Naive thymus-derived CD4-positive, alpha-beta T cell (primary cell): ENCODE results near the gene ITGB2. TPM values are rescaled to one million over a fixed set of nuclear protein-coding genes. Genes with fewer than 3 reads are reported as not detected.

ENCODE experiments used
- ATAC-seq: fragments of 150-1000 bp; cut with Tn5 transposase; 2 replicates; pipeline ENCODE4 v1.10.0; 2021; ENCODE audit warnings: mild to moderate bottlenecking, moderate library complexity
- CTCF ChIA-PET: fragments of 350-600 bp; sonication (Branson Sonifier 250); formaldehyde crosslinking; loops from one replicate; lab custom pipeline; 2021; ENCODE audit warnings: antibody characterized with exemption; lab: Charles Lee
- POLR2A ChIA-PET: fragments of 350-600 bp; sonication (Branson Sonifier 250); formaldehyde crosslinking; loops from one replicate; lab custom pipeline; 2021; ENCODE audit warnings: antibody characterized with exemption, inconsistent platforms; lab: Charles Lee
- DNase-seq, 9 donors: peaks; one replicate each; pipeline versions ENCODE4 v3.0.0 to v3.0.0-alpha.2; 2020 to 2022; ENCODE audit warnings: mixed read lengths in 1 of 9
- H3K27ac ChIP-seq: one replicate; pipeline ENCODE4 v1.7.0; 2013; ENCODE audit warnings: mild to moderate bottlenecking, low read depth, low read length, moderate library complexity
- H3K27me3 ChIP-seq, 2 donors: one replicate each; pipeline ENCODE4 v1.7.0; 2013; ENCODE audit warnings: low read length in 2 of 2, mild to moderate bottlenecking in 2 of 2, moderate library complexity in 2 of 2; ENCODE audit not compliant: control insufficient read depth in 2 of 2, insufficient read depth in 2 of 2
- H3K36me3 ChIP-seq, 3 experiments: 1 replicate in 2 of 3; 2 replicates in 1 of 3; pipeline ENCODE4 v1.7.0; 2013; ENCODE audit warnings: low read length in 3 of 3, mild to moderate bottlenecking in 3 of 3, moderate library complexity in 1 of 3; ENCODE audit not compliant: insufficient read depth in 3 of 3, control insufficient read depth in 2 of 3
- H3K4me1 ChIP-seq, 2 donors: one replicate each; pipeline ENCODE4 v1.7.0; 2013; ENCODE audit warnings: low read length in 2 of 2, mild to moderate bottlenecking in 2 of 2, moderate library complexity in 1 of 2; ENCODE audit not compliant: control insufficient read depth in 2 of 2, insufficient read depth in 2 of 2
- H3K4me3 ChIP-seq: 2 replicates; pipeline ENCODE4 v1.7.0; 2013; ENCODE audit warnings: mild to moderate bottlenecking, low read length
- H3K9me3 ChIP-seq, 3 experiments: 1 replicate in 2 of 3; 2 replicates in 1 of 3; pipeline ENCODE4 v1.7.0; 2013; ENCODE audit warnings: low read length in 3 of 3; ENCODE audit not compliant: control insufficient read depth in 2 of 3
- H3K27ac Mint-ChIP-seq, 9 donors: one replicate each; pipeline ENCODE4 v1.8.0; 2020 to 2022; ENCODE audit warnings: mixed read lengths in 9 of 9, mild to moderate bottlenecking in 8 of 9, moderate library complexity in 5 of 9, inconsistent platforms in 2 of 9
- H3K27me3 Mint-ChIP-seq, 5 donors: one replicate each; pipeline ENCODE4 v1.8.0; 2021 to 2022; ENCODE audit warnings: mixed read lengths in 5 of 5, mild to moderate bottlenecking in 1 of 5
- H3K36me3 Mint-ChIP-seq, 5 donors: one replicate each; pipeline ENCODE4 v1.8.0; 2020 to 2022; ENCODE audit warnings: mixed read lengths in 5 of 5, mild to moderate bottlenecking in 3 of 5, inconsistent platforms in 1 of 5
- H3K4me1 Mint-ChIP-seq, 7 donors: one replicate each; pipeline ENCODE4 v1.8.0; 2020 to 2022; ENCODE audit warnings: mixed read lengths in 7 of 7, mild to moderate bottlenecking in 3 of 7, inconsistent platforms in 1 of 7
- H3K4me3 Mint-ChIP-seq, 10 donors: one replicate each; pipeline ENCODE4 v1.8.0; 2020 to 2022; ENCODE audit warnings: mild to moderate bottlenecking in 10 of 10, mixed read lengths in 10 of 10, moderate library complexity in 6 of 10, inconsistent platforms in 2 of 10
- H3K9me3 Mint-ChIP-seq, 11 donors: one replicate each; pipeline ENCODE4 v1.8.0; 2020 to 2022; ENCODE audit warnings: mixed read lengths in 11 of 11, mild to moderate bottlenecking in 4 of 11, inconsistent platforms in 1 of 11, moderate library complexity in 1 of 11
- intact Hi-C, 2 donors: fragments of 100-400 bp; cut with micrococcal nuclease; formaldehyde crosslinking; loops; one replicate each; pipeline ENCODE4 v1.15.1; 2023
- polyA plus RNA-seq, 2 donors: library from polyadenylated mRNA; unstranded; fragments of 300-500 nt; fragmentation: Illumina TruSeq; gene quantifications; one replicate each; pipeline ENCODE4 v1.2.3, GENCODE V29; 2021
- total RNA-seq, 6 experiments: library from RNA in 5 of 6; stranded (reverse) in 5 of 6; gene quantifications; 1 replicate in 5 of 6; 2 replicates in 1 of 6; pipeline ENCODE4 v1.2.3 and lab custom pipeline; 2021 to 2026

The ITGB2 gene
- total and polyA plus RNA-seq, 7 experiments from 2014 or later = 280 to 877 (median 459) TPM

- Mint-ChIP-seq H3K9me3 (peaks cover 0 to 2% (median 0%) of the 10 kb centered on the region in 11 donors), H3K27me3 (peaks cover 0 to 4% (median 0%) of the 10 kb centered on the region in 5 donors), H3K4me3 (no peak overlapping the region), H3K4me1 (peaks cover 0 to 20% (median 13%) of the 10 kb centered on the region in 7 donors), H3K36me3 (no peaks in the 10 kb centered on the region), H3K27ac (no peak overlapping the region)
- CTCF ChIA-PET = interaction anchor here (0.7 kb wide), 1 partner anchor 27 kb away, joined by 3 read pairs; no protein-coding TSS in a partner anchor
- no peaks in the 10 kb centered on the region for H3K27me3 ChIP-seq
- H3K9me3 ChIP-seq = no peaks in the 10 kb centered on the region
- intact Hi-C loops = no loop called here
- H3K27ac ChIP-seq = no peak overlapping the region
- no peak for ATAC-seq
- no peak overlapping the region for H3K4me3 ChIP-seq
- H3K4me1 ChIP-seq = peaks cover 6 to 11% of the 10 kb centered on the region in 2 donors
- DNase-seq = no peak
- no peaks in the 10 kb centered on the region for H3K36me3 ChIP-seq
- POLR2A ChIA-PET = no interaction called here
These were observed 78.6 kb downstream of the ITGB2 start for GRCh38 chr21:44842087-44842486.

GRCh38 chr21:44840771-44841170 is 79.9 kb downstream of the ITGB2 start:
- peaks cover 0 to 12% (median 4%) of the 10 kb centered on the region in 7 donors for H3K4me1 Mint-ChIP-seq
- H3K36me3 ChIP-seq = no peaks in the 10 kb centered on the region
- ATAC-seq (no peak), DNase-seq (no peak)
- no peaks in the 10 kb centered on the region for H3K36me3 Mint-ChIP-seq
- H3K27me3 ChIP-seq = no peaks in the 10 kb centered on the region
- no peaks in the 10 kb centered on the region for H3K9me3 ChIP-seq
- no peak overlapping the region for H3K27ac Mint-ChIP-seq
- peaks cover 2 to 6% of the 10 kb centered on the region in 2 donors for H3K4me1 ChIP-seq
- intact Hi-C loops = no loop called here
- H3K4me3 ChIP-seq = no peak overlapping the region
- H3K27me3 Mint-ChIP-seq = peaks cover 0 to 4% (median 0%) of the 10 kb centered on the region in 5 donors
- H3K9me3 Mint-ChIP-seq = peaks cover 0 to 2% (median 0%) of the 10 kb centered on the region in 11 donors
- CTCF ChIA-PET = no interaction called here
- POLR2A ChIA-PET = no interaction called here
- H3K4me3 Mint-ChIP-seq = no peak overlapping the region
- no peak overlapping the region for H3K27ac ChIP-seq

- H3K27ac Mint-ChIP-seq = no peak overlapping the region
- Histone ChIP-seq H3K27me3 (no peaks in the 10 kb centered on the region), H3K9me3 (no peaks in the 10 kb centered on the region), H3K4me3 (no peak overlapping the region), H3K4me1 (no peaks in the 10 kb centered on the region), H3K36me3 (no peaks in the 10 kb centered on the region), H3K27ac (no peak overlapping the region)
- ATAC-seq (no peak), DNase-seq (no peak)
- H3K4me1 Mint-ChIP-seq = no peaks in the 10 kb centered on the region
- H3K9me3 Mint-ChIP-seq = peaks cover 0 to 2% (median 0%) of the 10 kb centered on the region in 11 donors
- intact Hi-C loops = no loop called here
- POLR2A ChIA-PET = no interaction called here
- CTCF ChIA-PET = no interaction called here
- no peak overlapping the region for H3K4me3 Mint-ChIP-seq
- peaks cover 0 to 4% (median 0%) of the 10 kb centered on the region in 5 donors for H3K27me3 Mint-ChIP-seq
- H3K36me3 Mint-ChIP-seq = no peaks in the 10 kb centered on the region
These were observed 81.7 kb downstream of the ITGB2 start for GRCh38 chr21:44838951-44839350.

GRCh38 chr21:44838039-44838895 is 82.4 kb downstream of the ITGB2 start:
- no peak overlapping the region for H3K27ac Mint-ChIP-seq
- H3K36me3 Mint-ChIP-seq = no peaks in the 10 kb centered on the region
- peaks cover 0 to 2% (median 0%) of the 10 kb centered on the region in 11 donors for H3K9me3 Mint-ChIP-seq
- ChIA-PET CTCF (no interaction called here), POLR2A (no interaction called here)
- ATAC-seq = no peak
- H3K4me3 ChIP-seq = no peak overlapping the region
- no peak overlapping the region for H3K27ac ChIP-seq
- no peaks in the 10 kb centered on the region for H3K9me3 ChIP-seq
- H3K4me1 ChIP-seq = no peaks in the 10 kb centered on the region
- H3K27me3 ChIP-seq = no peaks in the 10 kb centered on the region
- intact Hi-C loops = no loop called here
- H3K27me3 Mint-ChIP-seq = peaks cover 0 to 2% (median 0%) of the 10 kb centered on the region in 5 donors
- no peak for DNase-seq
- no peaks in the 10 kb centered on the region for H3K4me1 Mint-ChIP-seq
- H3K4me3 Mint-ChIP-seq = no peak overlapping the region
- no peaks in the 10 kb centered on the region for H3K36me3 ChIP-seq

- H3K27me3 ChIP-seq = no peaks in the 10 kb centered on the region
- peaks cover 0 to 2% (median 0%) of the 10 kb centered on the region in 11 donors for H3K9me3 Mint-ChIP-seq
- no peaks in the 10 kb centered on the region for H3K27me3 Mint-ChIP-seq
- no peak overlapping the region for H3K4me3 ChIP-seq
- H3K27ac Mint-ChIP-seq = no peak overlapping the region
- no peaks in the 10 kb centered on the region for H3K9me3 ChIP-seq
- ChIA-PET POLR2A (no interaction called here), CTCF (no interaction called here)
- no peak for DNase-seq
- no peak overlapping the region for H3K4me3 Mint-ChIP-seq
- H3K36me3 ChIP-seq = no peaks in the 10 kb centered on the region
- H3K27ac ChIP-seq = no peak overlapping the region
- H3K4me1 Mint-ChIP-seq = no peaks in the 10 kb centered on the region
- intact Hi-C loops = no loop called here
- ATAC-seq = no peak
- no peaks in the 10 kb centered on the region for H3K4me1 ChIP-seq
- H3K36me3 Mint-ChIP-seq = no peaks in the 10 kb centered on the region
These were observed 83.2 kb downstream of the ITGB2 start for GRCh38 chr21:44837537-44837936.

GRCh38 chr21:44836666-44837471 is 83.8 kb downstream of the ITGB2 start:
- ATAC-seq = no peak
- Mint-ChIP-seq H3K4me3 (no peak overlapping the region), H3K36me3 (no peaks in the 10 kb centered on the region), H3K27me3 (no peaks in the 10 kb centered on the region), H3K9me3 (no peaks in the 10 kb centered on the region), H3K4me1 (no peaks in the 10 kb centered on the region), H3K27ac (no peak overlapping the region)
- intact Hi-C loops = no loop called here
- Histone ChIP-seq H3K4me1 (no peaks in the 10 kb centered on the region), H3K36me3 (no peaks in the 10 kb centered on the region), H3K4me3 (no peak overlapping the region), H3K27me3 (no peaks in the 10 kb centered on the region), H3K9me3 (no peaks in the 10 kb centered on the region), H3K27ac (no peak overlapping the region)
- CTCF ChIA-PET = no interaction called here
- POLR2A ChIA-PET = no interaction called here
- DNase-seq = no peak
